ENCODE measurements around the gene APBA2.

Gene APBA2

GRCh38 chr15:29139072-29139471, 253.3 kb downstream of the APBA2 start:
- TF ChIP-seq CTCF (IDR thresholded peaks at IDR 0.05; ENCODE audit: low read depth, low read length), result no peak
- no peak for DNase-seq (ENCODE audit: extremely low read depth, low read depth)

GRCh38 chr15:29139540-29140459, 254.0 kb downstream of the APBA2 start:
- no peak for DNase-seq (ENCODE audit: extremely low read depth, low read depth)
- peak; percentile 84 for TF ChIP-seq CTCF (IDR thresholded peaks at IDR 0.05; ENCODE audit: low read depth, low read length)

GRCh38 chr15:29140475-29141307, 254.9 kb downstream of the APBA2 start:
- no peak for DNase-seq (ENCODE audit: extremely low read depth, low read depth)
- TF ChIP-seq CTCF (IDR thresholded peaks at IDR 0.05; ENCODE audit: low read depth, low read length), result no peak

GRCh38 chr15:29141308-29142128, 255.7 kb downstream of the APBA2 start:
- DNase-seq (ENCODE audit: extremely low read depth, low read depth), result no peak
- no peak for TF ChIP-seq CTCF (IDR thresholded peaks at IDR 0.05; ENCODE audit: low read depth, low read length)

GRCh38 chr15:29142129-29142747, 256.5 kb downstream of the APBA2 start:
- DNase-seq (ENCODE audit: extremely low read depth, low read depth), result no peak
- TF ChIP-seq CTCF (IDR thresholded peaks at IDR 0.05; ENCODE audit: low read depth, low read length), result no peak

- no peak for DNase-seq (ENCODE audit: extremely low read depth, low read depth)
- TF ChIP-seq CTCF (IDR thresholded peaks at IDR 0.05; ENCODE audit: low read depth, low read length), result no peak
These were observed 257.5 kb downstream of the APBA2 start for GRCh38 chr15:29143293-29143692.

Measured in AG09319 (cell line).